ENCODE data around the gene CABLES2.

The CABLES2 gene

GRCh38 chr20:62416651-62417637 lies 9.9 kb upstream of the CABLES2 start:
- Histone ChIP-seq H3K9ac (ENCODE audit: low read depth, low read length) (no peak overlapping the region), H3K27ac (ENCODE audit: low read depth, low read length) (no peak overlapping the region), H3K4me3 (ENCODE audit: low read depth, low read length) (no peak overlapping the region), H3K4me1 (ENCODE audit: control insufficient read depth, insufficient read depth, low read length) (no peaks in the 10 kb centered on the region), H3K9me3 (ENCODE audit: control insufficient read depth, insufficient read depth, low read length) (no peaks in the 10 kb centered on the region), H3K27me3 (ENCODE audit: control insufficient read depth, insufficient read depth, low read length) (no peaks in the 10 kb centered on the region), H3K36me3 (ENCODE audit: control insufficient read depth, insufficient read depth, low read length) (no peaks in the 10 kb centered on the region)

GRCh38 chr20:62415354-62416111 lies 8.4 kb upstream of the CABLES2 start:
- Histone ChIP-seq H3K4me3 (ENCODE audit: low read depth, low read length) (no peak overlapping the region), H3K27me3 (ENCODE audit: control insufficient read depth, insufficient read depth, low read length) (no peaks in the 10 kb centered on the region), H3K27ac (ENCODE audit: low read depth, low read length) (no peak overlapping the region), H3K4me1 (ENCODE audit: control insufficient read depth, insufficient read depth, low read length) (no peaks in the 10 kb centered on the region), H3K9me3 (ENCODE audit: control insufficient read depth, insufficient read depth, low read length) (no peaks in the 10 kb centered on the region), H3K9ac (ENCODE audit: low read depth, low read length) (no peak overlapping the region), H3K36me3 (ENCODE audit: control insufficient read depth, insufficient read depth, low read length) (no peaks in the 10 kb centered on the region)

GRCh38 chr20:62413896-62414481 lies 6.9 kb upstream of the CABLES2 start:
- Histone ChIP-seq H3K27me3 (ENCODE audit: control insufficient read depth, insufficient read depth, low read length) (no peaks in the 10 kb centered on the region), H3K27ac (ENCODE audit: low read depth, low read length) (no peak overlapping the region), H3K9me3 (ENCODE audit: control insufficient read depth, insufficient read depth, low read length) (no peaks in the 10 kb centered on the region), H3K4me1 (ENCODE audit: control insufficient read depth, insufficient read depth, low read length) (no peaks in the 10 kb centered on the region), H3K4me3 (ENCODE audit: low read depth, low read length) (no peak overlapping the region), H3K9ac (ENCODE audit: low read depth, low read length) (no peak overlapping the region), H3K36me3 (ENCODE audit: control insufficient read depth, insufficient read depth, low read length) (no peaks in the 10 kb centered on the region)

- Histone ChIP-seq H3K9ac (ENCODE audit: low read depth, low read length) (no peak overlapping the region), H3K9me3 (ENCODE audit: control insufficient read depth, insufficient read depth, low read length) (no peaks in the 10 kb centered on the region), H3K4me1 (ENCODE audit: control insufficient read depth, insufficient read depth, low read length) (no peaks in the 10 kb centered on the region), H3K27me3 (ENCODE audit: control insufficient read depth, insufficient read depth, low read length) (peaks cover 2% of the 10 kb centered on the region; the same call in 1 of the 2 replicates), H3K36me3 (ENCODE audit: control insufficient read depth, insufficient read depth, low read length) (no peaks in the 10 kb centered on the region), H3K4me3 (ENCODE audit: low read depth, low read length) (no peak overlapping the region), H3K27ac (ENCODE audit: low read depth, low read length) (no peak overlapping the region)
Observed at GRCh38 chr20:62413025-62413570, 6.0 kb upstream of the CABLES2 start.

- H3K4me3 ChIP-seq (ENCODE audit: low read depth, low read length), result no peak overlapping the region
- H3K27me3 ChIP-seq (ENCODE audit: control insufficient read depth, insufficient read depth, low read length), result peaks cover 6% of the 10 kb centered on the region; the same call in 1 of the 2 replicates
- H3K27ac ChIP-seq (ENCODE audit: low read depth, low read length), result no peak overlapping the region
- H3K4me1 ChIP-seq (ENCODE audit: control insufficient read depth, insufficient read depth, low read length), result no peaks in the 10 kb centered on the region; the same call in 1 of the 2 replicates
- no peak overlapping the region for H3K9ac ChIP-seq (ENCODE audit: low read depth, low read length)
- H3K9me3 ChIP-seq (ENCODE audit: control insufficient read depth, insufficient read depth, low read length), result no peaks in the 10 kb centered on the region
- H3K36me3 ChIP-seq (ENCODE audit: control insufficient read depth, insufficient read depth, low read length), result no peaks in the 10 kb centered on the region
Observed at GRCh38 chr20:62412194-62413024, 5.3 kb upstream of the CABLES2 start.

- Histone ChIP-seq H3K36me3 (ENCODE audit: control insufficient read depth, insufficient read depth, low read length) (no peaks in the 10 kb centered on the region), H3K27me3 (ENCODE audit: control insufficient read depth, insufficient read depth, low read length) (peaks cover 6% of the 10 kb centered on the region; the same call in 1 of the 2 replicates), H3K4me1 (ENCODE audit: control insufficient read depth, insufficient read depth, low read length) (peaks cover under 1% of the 10 kb centered on the region; the same call in 1 of the 2 replicates), H3K9ac (ENCODE audit: low read depth, low read length) (no peak overlapping the region), H3K9me3 (ENCODE audit: control insufficient read depth, insufficient read depth, low read length) (no peaks in the 10 kb centered on the region), H3K4me3 (ENCODE audit: low read depth, low read length) (no peak overlapping the region), H3K27ac (ENCODE audit: low read depth, low read length) (no peak overlapping the region)
Observed at GRCh38 chr20:62411479-62412193, 4.6 kb upstream of the CABLES2 start.

GRCh38 chr20:62410746-62411478 lies 3.8 kb upstream of the CABLES2 start:
- Histone ChIP-seq H3K27ac (ENCODE audit: low read depth, low read length) (no peak overlapping the region), H3K4me1 (ENCODE audit: control insufficient read depth, insufficient read depth, low read length) (peaks cover 6% of the 10 kb centered on the region; the same call in 1 of the 2 replicates), H3K9ac (ENCODE audit: low read depth, low read length) (no peak overlapping the region), H3K9me3 (ENCODE audit: control insufficient read depth, insufficient read depth, low read length) (no peaks in the 10 kb centered on the region), H3K36me3 (ENCODE audit: control insufficient read depth, insufficient read depth, low read length) (no peaks in the 10 kb centered on the region), H3K4me3 (ENCODE audit: low read depth, low read length) (no peak overlapping the region), H3K27me3 (ENCODE audit: control insufficient read depth, insufficient read depth, low read length) (peaks cover 6% of the 10 kb centered on the region; the same call in 1 of the 2 replicates)

- Histone ChIP-seq H3K36me3 (ENCODE audit: control insufficient read depth, insufficient read depth, low read length) (no peaks in the 10 kb centered on the region), H3K4me3 (ENCODE audit: low read depth, low read length) (no peak overlapping the region; the same call in 1 of the 2 replicates), H3K9me3 (ENCODE audit: control insufficient read depth, insufficient read depth, low read length) (no peaks in the 10 kb centered on the region), H3K27ac (ENCODE audit: low read depth, low read length) (no peak overlapping the region), H3K4me1 (ENCODE audit: control insufficient read depth, insufficient read depth, low read length) (peaks cover 6% of the 10 kb centered on the region; the same call in 1 of the 2 replicates), H3K9ac (ENCODE audit: low read depth, low read length) (no peak overlapping the region), H3K27me3 (ENCODE audit: control insufficient read depth, insufficient read depth, low read length) (peaks cover 6% of the 10 kb centered on the region; the same call in 1 of the 2 replicates)
Observed at GRCh38 chr20:62409931-62410745, 3.1 kb upstream of the CABLES2 start.

Measured in HUES48 (cell line).